Activated T-cell treated with anti-CD3 and anti-CD28 coated beads, Interleukin-2, amount 50 U/mL, for 72 hours (primary cell): Measurements from ENCODE around the gene BRSK2. TPM values are rescaled to one million over a fixed set of nuclear protein-coding genes. Genes with fewer than 3 reads are reported as not detected.
"Not testable (repeated sequence)": the region's sequence is repeated elsewhere in the genome, so short reads cannot be mapped to it uniquely, and the experiment has no call there.

Experiments
- ATAC-seq, 2 donors: fragments of 150-1000 bp; cut with Tn5 transposase; replicated peaks in 1 of 2; 2 replicates each; pipeline ENCODE4 v1.10.0; 2021; ENCODE audit warnings: moderate library complexity in 2 of 2, mild to moderate bottlenecking in 1 of 2
- DNase-seq, 2 donors: peaks; one replicate each; pipeline ENCODE4 v3.0.0; 2021 to 2022; ENCODE audit warnings: mixed read lengths in 1 of 2
- H3K27ac Mint-ChIP-seq: one replicate; pipeline ENCODE4 v1.8.0; 2022; ENCODE audit warnings: mild to moderate bottlenecking, moderate library complexity, mixed read lengths
- H3K27me3 Mint-ChIP-seq: one replicate; pipeline ENCODE4 v1.8.0; 2022; ENCODE audit warnings: low read depth, mixed read lengths
- H3K36me3 Mint-ChIP-seq, 2 donors: one replicate each; pipeline ENCODE4 v1.8.0; 2022; ENCODE audit warnings: mixed read lengths in 2 of 2, mild to moderate bottlenecking in 1 of 2; ENCODE audit not compliant: insufficient read depth in 2 of 2
- H3K4me1 Mint-ChIP-seq: one replicate; pipeline ENCODE4 v1.8.0; 2022; ENCODE audit warnings: low read depth, mixed read lengths
- H3K4me3 Mint-ChIP-seq, 2 donors: one replicate each; pipeline ENCODE4 v1.8.0; 2022; ENCODE audit warnings: mild to moderate bottlenecking in 2 of 2, mixed read lengths in 2 of 2, moderate library complexity in 2 of 2
- H3K9me3 Mint-ChIP-seq, 2 donors: one replicate each; pipeline ENCODE4 v1.8.0; 2022; ENCODE audit warnings: mixed read lengths in 2 of 2
- total RNA-seq, 2 donors: library from RNA; stranded (reverse); gene quantifications; one replicate each; pipeline ENCODE4 v1.2.3, GENCODE V29; 2022

Gene BRSK2
- under 1 TPM; 0.51 to 0.84 TPM for total RNA-seq

GRCh38 chr11:1389932-1390568 lies at the start of gene BRSK2:
Gene BRSK2 (plus strand): TSS chr11:1389934. CDS start chr11:1390285, 351 bp downstream.
- peak within 1 kb of the TSS; percentile 71 to 78 for H3K4me3 Mint-ChIP-seq
- no peak for DNase-seq
- H3K36me3 Mint-ChIP-seq, result no peaks in the 10 kb centered on the region
- H3K9me3 Mint-ChIP-seq, result no peaks in the 10 kb centered on the region
- ATAC-seq, result no peak
- H3K27ac Mint-ChIP-seq, result no peak within 1 kb of the TSS
- peaks cover 29% of the 10 kb centered on the region for H3K27me3 Mint-ChIP-seq
- H3K4me1 Mint-ChIP-seq, result no peaks in the 10 kb centered on the region

- H3K27me3 Mint-ChIP-seq, result peaks cover 11% of the 10 kb centered on the region
- H3K27ac Mint-ChIP-seq, result no peak overlapping the region
- peaks cover 3 to 9% of the 10 kb centered on the region in 2 donors for H3K36me3 Mint-ChIP-seq
- H3K9me3 Mint-ChIP-seq, result peaks cover 3% of the 10 kb centered on the region in 2 donors
- peaks cover 14% of the 10 kb centered on the region for H3K4me1 Mint-ChIP-seq
- ATAC-seq, result no peak
- no peak for DNase-seq
- H3K4me3 Mint-ChIP-seq, result no peak overlapping the region
These were observed 49.6 kb upstream of the BRSK2 start for GRCh38 chr11:1340111-1340510.

DNA sequence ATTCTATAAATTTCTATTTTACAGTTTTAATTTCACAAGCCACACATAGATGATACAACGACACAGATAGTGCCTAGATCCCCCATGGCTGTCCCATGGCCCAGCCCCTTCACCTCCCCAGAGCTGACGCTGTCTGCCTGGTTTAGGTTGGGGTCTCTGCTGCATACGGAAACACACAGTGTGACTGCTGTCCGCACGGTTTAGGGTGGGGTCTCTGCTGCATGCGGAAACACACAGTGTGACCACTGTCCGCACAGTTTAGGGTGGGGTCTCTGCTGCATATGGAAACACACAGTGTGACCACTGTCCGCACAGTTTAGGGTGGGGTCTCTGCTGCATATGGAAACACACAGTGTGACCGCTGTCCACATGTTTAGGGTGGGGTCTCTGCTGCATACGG lies 48.5 kb upstream of the BRSK2 start:
- H3K27me3 Mint-ChIP-seq, result peaks cover 11% of the 10 kb centered on the region
- H3K9me3 Mint-ChIP-seq, ATAC-seq, DNase-seq, H3K27ac Mint-ChIP-seq, H3K4me3 Mint-ChIP-seq, H3K36me3 Mint-ChIP-seq: not testable (repeated sequence)
- H3K4me1 Mint-ChIP-seq, result peaks cover 13% of the 10 kb centered on the region

GRCh38 chr11:1341928-1342524 lies 47.7 kb upstream of the BRSK2 start:
- DNase-seq (no peak), ATAC-seq (no peak)
- peaks cover 3 to 7% of the 10 kb centered on the region in 2 donors for H3K36me3 Mint-ChIP-seq
- H3K27ac Mint-ChIP-seq, result no peak overlapping the region
- peaks cover 13% of the 10 kb centered on the region for H3K4me1 Mint-ChIP-seq
- no peak overlapping the region for H3K4me3 Mint-ChIP-seq
- peaks cover 11% of the 10 kb centered on the region for H3K27me3 Mint-ChIP-seq
- peaks cover 3% of the 10 kb centered on the region in 2 donors for H3K9me3 Mint-ChIP-seq

DNA sequence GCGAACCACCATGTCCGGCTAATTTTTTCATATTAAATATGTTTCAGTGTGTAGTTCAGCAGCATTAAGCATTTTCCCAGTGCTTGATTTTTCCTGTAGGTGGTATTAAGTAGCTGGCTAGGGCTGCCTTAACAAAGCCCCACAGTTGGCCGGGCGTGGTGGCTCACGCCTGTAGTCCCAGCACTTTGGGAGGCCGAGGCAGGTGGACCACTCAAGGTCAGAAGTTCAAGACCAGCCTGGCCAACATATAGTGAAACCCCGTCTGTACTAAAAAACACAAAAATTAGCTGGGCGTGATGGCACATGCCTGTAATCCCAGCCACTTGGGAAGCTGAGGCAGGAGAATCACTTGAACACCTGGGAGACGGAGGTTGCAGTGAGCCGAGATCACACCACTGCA lies 46.8 kb upstream of the BRSK2 start:
- Mint-ChIP-seq H3K27ac (no peak overlapping the region), H3K27me3 (peaks cover 6% of the 10 kb centered on the region), H3K36me3 (peaks cover under 1 to 4% of the 10 kb centered on the region in 2 donors), H3K9me3 (peaks cover under 1% of the 10 kb centered on the region in 2 donors), H3K4me1 (peaks cover 9% of the 10 kb centered on the region), H3K4me3 (no peak overlapping the region)
- ATAC-seq (no peak), DNase-seq (no peak)

DNA sequence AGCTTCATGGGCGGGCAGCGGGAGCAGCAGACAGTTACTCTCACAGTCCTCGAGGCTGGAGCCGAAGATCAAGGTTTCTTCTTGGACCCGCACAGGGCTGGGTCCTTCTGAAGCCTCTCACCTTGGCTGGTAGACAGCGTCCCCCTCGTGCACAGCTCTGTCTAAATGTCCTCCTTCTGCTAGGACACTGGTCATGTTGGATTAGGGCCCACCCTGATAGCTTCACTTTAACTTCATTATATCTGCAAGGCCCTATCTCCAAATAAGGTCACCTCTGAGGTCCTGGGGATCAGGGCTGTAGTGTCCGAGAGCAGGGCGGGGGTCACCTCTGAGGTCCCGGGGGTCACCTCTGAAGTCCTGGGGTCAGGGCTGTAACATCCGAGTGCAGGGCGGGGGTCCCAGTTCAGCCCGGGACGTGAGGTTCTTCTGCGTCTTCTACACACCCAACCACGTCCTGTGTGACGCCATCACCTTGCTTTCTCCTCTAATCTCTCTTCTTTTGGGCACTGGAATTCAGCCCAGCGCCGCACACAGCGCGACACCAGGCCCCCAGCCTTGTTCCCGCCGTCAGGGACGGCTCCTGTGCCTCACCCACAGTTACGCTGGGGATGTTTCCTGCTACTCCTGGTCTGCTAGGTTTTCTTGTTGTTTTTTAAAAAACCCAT lies 46.2 kb upstream of the BRSK2 start:
- peaks cover 8% of the 10 kb centered on the region for H3K4me1 Mint-ChIP-seq

DNA sequence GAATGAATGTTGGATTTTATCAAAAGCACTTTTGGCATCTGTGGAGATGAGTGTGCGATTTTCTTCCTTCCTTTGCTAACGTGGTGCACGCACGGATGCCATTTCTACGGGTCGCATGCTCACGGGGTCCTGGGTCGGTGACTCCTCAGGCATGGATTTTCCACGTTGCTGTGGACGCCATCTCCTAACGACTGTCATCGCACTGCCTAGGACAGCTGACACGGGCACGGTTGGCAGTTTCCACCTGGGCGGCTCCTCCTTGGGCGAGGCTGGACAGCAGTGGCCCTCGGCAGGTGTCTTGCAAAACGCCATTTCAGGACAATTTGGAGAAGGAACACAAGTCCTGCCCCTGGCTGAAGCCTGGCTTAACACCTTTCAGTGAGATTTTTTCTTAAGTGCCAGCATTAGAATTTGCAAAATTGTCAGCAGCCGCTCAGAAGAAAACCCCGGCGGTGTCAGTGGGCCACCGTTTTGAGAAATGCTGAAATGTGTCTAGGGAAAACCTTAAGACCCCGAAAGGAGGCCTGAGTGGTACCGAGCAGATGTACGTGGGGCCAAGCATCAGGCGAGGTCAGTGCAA lies 45.6 kb upstream of the BRSK2 start:
- no peaks in the 10 kb centered on the region for H3K36me3 Mint-ChIP-seq
- no peak for ATAC-seq
- H3K27ac Mint-ChIP-seq, result no peak overlapping the region
- H3K4me3 Mint-ChIP-seq, result no peak overlapping the region
- H3K4me1 Mint-ChIP-seq, result peaks cover 8% of the 10 kb centered on the region
- no peaks in the 10 kb centered on the region for H3K9me3 Mint-ChIP-seq
- H3K27me3 Mint-ChIP-seq, result no peaks in the 10 kb centered on the region
- DNase-seq, result no peak

More for the DNA sequence above, 46.2 kb upstream of the BRSK2 start:
- DNase-seq (no peak), ATAC-seq (no peak)
- Mint-ChIP-seq H3K4me3 (no peak overlapping the region), H3K9me3 (no peaks in the 10 kb centered on the region), H3K27me3 (no peaks in the 10 kb centered on the region), H3K27ac (no peak overlapping the region), H3K36me3 (no peaks in the 10 kb centered on the region)

DNA sequence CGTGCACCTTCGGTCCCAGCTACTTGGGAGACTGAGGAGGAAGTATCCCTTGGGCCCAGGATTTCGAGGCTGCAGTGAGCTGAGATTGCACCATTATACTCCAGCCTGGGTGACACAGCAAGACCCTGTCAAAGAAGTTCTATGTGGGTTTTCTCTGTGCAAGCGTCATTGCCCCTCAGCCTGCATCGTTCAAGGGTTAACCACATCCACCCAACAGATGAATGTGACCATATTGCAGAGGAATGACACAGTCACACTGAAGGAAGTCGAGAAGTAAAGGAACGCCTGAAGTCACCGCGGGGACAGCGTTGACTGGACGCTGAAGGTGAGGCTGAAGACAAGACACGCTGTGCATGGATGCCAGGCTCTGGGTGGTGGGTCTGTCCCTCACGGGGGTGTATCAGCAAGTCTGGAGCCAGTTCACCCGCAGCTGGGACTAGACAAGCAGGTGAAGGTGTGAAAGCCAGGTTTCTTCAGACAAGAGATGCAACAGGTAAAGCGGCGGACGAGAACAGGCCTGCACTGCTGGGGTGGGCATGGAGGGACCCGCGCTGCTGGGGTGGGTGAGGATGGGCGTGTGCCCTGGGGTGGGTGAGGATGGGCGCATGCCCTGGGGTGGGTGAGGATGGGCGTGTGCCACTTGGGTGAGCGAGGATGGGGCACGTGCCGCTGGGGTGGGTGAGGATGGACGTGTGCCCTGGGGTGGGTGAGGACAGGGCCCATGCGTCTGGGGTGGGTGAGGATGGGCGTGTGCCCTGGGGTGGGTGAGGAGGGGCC lies 43.8 kb upstream of the BRSK2 start:
- Mint-ChIP-seq H3K4me3 (no peak overlapping the region), H3K36me3 (no peaks in the 10 kb centered on the region), H3K9me3 (no peaks in the 10 kb centered on the region), H3K27me3 (no peaks in the 10 kb centered on the region), H3K27ac (peak overlapping the region; percentile 2), H3K4me1 (peaks cover 8% of the 10 kb centered on the region)
- DNase-seq, result peak; percentile 25 to 34
- peak; percentile 89 to 91 for ATAC-seq

GRCh38 chr11:1346669-1347390 lies 42.9 kb upstream of the BRSK2 start:
- DNase-seq, result no peak
- Mint-ChIP-seq H3K27me3 (no peaks in the 10 kb centered on the region), H3K4me3 (no peak overlapping the region), H3K36me3 (no peaks in the 10 kb centered on the region), H3K27ac (no peak overlapping the region), H3K4me1 (peaks cover 8% of the 10 kb centered on the region), H3K9me3 (no peaks in the 10 kb centered on the region)
- no peak for ATAC-seq

DNA sequence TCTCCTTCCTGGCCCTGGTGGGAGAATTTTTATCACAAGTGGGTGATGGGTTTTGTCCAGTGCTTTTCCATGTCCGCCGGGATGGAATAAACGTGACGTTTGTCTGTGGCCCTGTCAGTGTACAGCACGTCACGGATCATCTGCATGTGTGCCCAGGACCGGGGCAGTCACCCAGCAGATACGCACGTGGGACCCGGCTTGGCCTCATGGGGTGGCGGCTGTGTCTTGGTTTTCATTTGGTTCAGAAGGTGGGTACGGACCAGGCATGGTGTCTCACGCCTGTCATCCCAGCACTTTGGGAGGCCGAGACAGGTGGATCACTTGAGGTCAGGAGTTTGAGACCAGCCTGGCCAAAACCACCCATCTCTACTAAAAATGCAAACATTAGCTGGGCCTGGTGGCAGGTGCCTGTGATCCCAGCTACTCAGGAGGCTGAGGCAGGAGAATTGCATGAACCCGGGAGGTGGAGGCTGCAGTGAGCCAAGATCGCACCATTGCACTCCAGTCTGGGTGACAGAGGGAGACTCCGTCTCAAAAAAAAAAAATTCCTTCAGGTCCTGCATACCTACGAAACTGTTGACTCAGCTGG lies 42.2 kb upstream of the BRSK2 start:
- DNase-seq, H3K9me3 Mint-ChIP-seq, H3K4me1 Mint-ChIP-seq, H3K36me3 Mint-ChIP-seq, H3K27me3 Mint-ChIP-seq, H3K4me3 Mint-ChIP-seq, H3K27ac Mint-ChIP-seq, ATAC-seq: not testable (repeated sequence)

DNA sequence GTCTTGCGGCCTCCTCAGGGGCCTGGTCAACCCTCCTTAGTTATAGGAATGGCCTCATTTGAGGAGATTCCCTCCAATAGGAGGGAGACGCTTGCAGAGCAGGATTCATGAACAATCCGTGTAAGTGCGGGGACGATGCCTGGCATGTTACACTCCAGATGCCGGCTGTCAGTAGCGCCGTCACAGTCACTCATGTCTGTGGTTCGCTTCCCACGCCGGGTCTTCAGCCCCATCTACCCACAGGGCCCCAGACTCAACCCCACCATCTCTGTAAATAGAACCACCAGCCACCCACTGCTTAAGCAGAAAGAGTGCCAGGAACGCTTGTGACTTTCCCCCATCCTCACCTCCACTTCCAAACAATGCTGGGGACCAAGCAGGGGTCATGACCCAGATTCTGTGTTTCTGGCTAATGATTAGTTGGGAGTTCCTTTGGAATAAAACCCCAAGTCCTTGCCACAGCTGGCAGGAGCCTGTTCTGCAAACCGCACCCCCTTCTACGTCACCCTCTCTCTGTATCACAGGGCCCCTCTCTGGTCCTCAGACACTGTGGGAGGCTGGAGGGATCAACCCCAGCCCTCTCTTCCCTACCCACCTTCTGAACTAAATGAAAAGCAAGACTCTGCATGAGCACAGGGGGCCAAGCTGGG lies 41.5 kb upstream of the BRSK2 start:
- Mint-ChIP-seq H3K27me3 (no peaks in the 10 kb centered on the region), H3K36me3 (no peaks in the 10 kb centered on the region), H3K4me1 (peaks cover 8% of the 10 kb centered on the region), H3K9me3 (no peaks in the 10 kb centered on the region), H3K27ac (no peak overlapping the region), H3K4me3 (no peak overlapping the region)
- ATAC-seq, result no peak
- DNase-seq, result no peak
